ENCODE results near the gene PDE7B.

PDE7B gene

DNA sequence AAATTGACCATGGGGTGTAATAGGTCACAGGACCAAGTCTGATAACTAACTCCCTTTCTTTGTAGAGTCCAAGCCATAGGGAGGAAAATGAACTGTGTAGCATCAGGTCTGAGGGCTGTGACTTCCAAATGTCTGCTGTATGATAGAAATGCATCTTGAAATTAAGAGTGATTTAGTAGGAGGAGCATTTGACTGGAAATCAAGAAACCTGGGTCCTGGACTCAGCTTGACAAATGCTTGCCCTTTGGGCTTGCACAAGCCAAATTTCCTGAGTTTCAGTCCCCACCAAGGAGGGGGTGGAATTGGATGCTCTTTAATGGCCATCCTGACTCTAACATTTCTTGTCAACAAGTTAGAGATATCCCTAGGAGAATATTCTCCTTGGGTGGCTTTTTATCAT, 187.0 kb downstream of the PDE7B start:
- no peak for DNase-seq (ENCODE audit: low spot score)
- in situ Hi-C loops (cut with MboI; ENCODE audit: low sequenced_read_pairs, unreplicated experiment) = no loop called here
- TF ChIP-seq CTCF (IDR thresholded peaks at IDR 0.05; ENCODE audit: borderline replicate concordance, control extremely low read depth, extremely low read depth, insufficient read depth, missing control alignments) = no peak

- no peak for TF ChIP-seq CTCF (IDR thresholded peaks at IDR 0.05; ENCODE audit: borderline replicate concordance, control extremely low read depth, extremely low read depth, insufficient read depth, missing control alignments)
- in situ Hi-C loops (cut with MboI; ENCODE audit: low sequenced_read_pairs, unreplicated experiment) = no loop called here
- no peak for DNase-seq (ENCODE audit: low spot score)
These were observed 187.7 kb downstream of the PDE7B start for GRCh38 chr6:136039185-136039584.

DNA sequence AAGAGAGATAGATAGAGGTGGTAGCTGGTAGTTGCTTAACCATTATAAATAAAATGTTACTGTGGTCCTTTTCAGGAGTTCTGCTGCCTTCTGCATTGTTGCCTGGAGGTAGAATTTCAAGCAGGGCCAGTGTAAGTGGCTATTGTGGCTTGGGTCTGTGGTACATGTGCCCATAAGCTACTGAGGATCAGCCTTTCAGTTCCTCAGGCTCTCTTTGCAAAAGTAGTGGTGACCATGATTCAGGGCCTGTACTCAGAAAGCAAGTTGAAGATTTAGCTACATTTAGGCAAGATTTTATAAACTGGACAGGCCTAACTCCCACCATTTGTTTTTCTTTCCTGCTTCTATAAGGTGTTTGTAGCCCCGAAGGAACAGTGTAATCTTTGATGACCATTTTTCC, 199.0 kb downstream of the PDE7B start:
- TF ChIP-seq CTCF (IDR thresholded peaks at IDR 0.05; ENCODE audit: borderline replicate concordance, control extremely low read depth, extremely low read depth, insufficient read depth, missing control alignments) = no peak
- in situ Hi-C loops (cut with MboI; ENCODE audit: low sequenced_read_pairs, unreplicated experiment) = no loop called here
- DNase-seq (ENCODE audit: low spot score) = no peak

- DNase-seq (ENCODE audit: low spot score) = no peak
- in situ Hi-C loops (cut with MboI; ENCODE audit: low sequenced_read_pairs, unreplicated experiment) = no loop called here
- TF ChIP-seq CTCF (IDR thresholded peaks at IDR 0.05; ENCODE audit: borderline replicate concordance, control extremely low read depth, extremely low read depth, insufficient read depth, missing control alignments) = no peak
These were observed 199.8 kb downstream of the PDE7B start for GRCh38 chr6:136051140-136051775.

DNA sequence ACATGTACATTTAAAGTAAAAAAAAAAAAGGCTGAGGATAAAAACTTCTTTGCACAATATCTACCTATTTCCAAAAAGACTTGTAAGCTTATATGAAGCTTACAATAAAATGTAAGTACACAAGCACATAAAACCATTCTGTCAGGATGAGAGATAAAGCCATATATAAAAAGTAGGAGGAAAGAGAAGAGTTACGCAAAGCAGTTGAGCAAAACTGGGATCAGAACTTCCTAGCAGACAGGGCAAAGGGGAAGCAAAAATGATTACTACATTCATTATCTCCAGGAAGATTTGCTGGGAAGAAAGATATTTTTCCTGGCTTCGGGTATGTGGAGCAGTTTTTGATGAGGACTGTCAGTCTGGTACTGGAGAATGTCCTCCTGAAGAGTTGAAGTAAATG, 200.5 kb downstream of the PDE7B start:
- TF ChIP-seq CTCF (IDR thresholded peaks at IDR 0.05; ENCODE audit: borderline replicate concordance, control extremely low read depth, extremely low read depth, insufficient read depth, missing control alignments) = no peak
- in situ Hi-C loops (cut with MboI; ENCODE audit: low sequenced_read_pairs, unreplicated experiment) = no loop called here
- no peak for DNase-seq (ENCODE audit: low spot score)

DNA sequence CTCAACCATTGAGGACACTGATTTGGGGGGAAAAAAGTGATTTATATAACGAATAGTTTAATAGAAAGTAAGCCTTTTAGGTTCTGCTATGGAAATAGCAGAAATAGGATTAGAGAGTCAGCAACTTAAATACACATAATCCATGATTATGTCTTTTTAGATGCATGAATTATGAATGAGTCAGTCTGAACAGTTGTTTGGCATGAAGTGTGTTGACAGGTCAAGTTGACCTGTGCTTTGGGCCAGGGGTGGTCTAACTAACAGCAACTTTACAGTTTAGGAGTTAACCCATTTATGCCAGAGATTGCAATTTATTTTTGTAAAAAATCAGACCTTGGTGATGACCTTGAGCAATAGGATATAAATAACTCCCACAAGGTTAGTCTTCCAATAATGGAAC, 207.4 kb downstream of the PDE7B start:
- DNase-seq (ENCODE audit: low spot score) = no peak
- no peak for TF ChIP-seq CTCF (IDR thresholded peaks at IDR 0.05; ENCODE audit: borderline replicate concordance, control extremely low read depth, extremely low read depth, insufficient read depth, missing control alignments)
- in situ Hi-C loops (cut with MboI; ENCODE audit: low sequenced_read_pairs, unreplicated experiment) = no loop called here

All from GM13976 (cell line).